K562 (cell line): ENCODE data around the gene LRRTM4. TPM values are rescaled to one million over a fixed set of nuclear protein-coding genes. Genes with fewer than 3 reads are reported as not detected.
"Not testable (repeated sequence)": the region's sequence is repeated elsewhere in the genome, so short reads cannot be mapped to it uniquely, and the experiment has no call there.

Source experiments
- ATAC-seq: fragments of 200-7000 bp; cut with Tn5 transposase; 3 replicates; pipeline ENCODE4 v1.9.1; 2020; ENCODE audit warnings: moderate library complexity
- BruUV-seq: library from RNA; stranded (reverse); fragments of 400-500 nt; replicated peaks from 2 replicates; lab custom pipeline; 2021; lab: Mats Ljungman, UMichigan
- CTCF ChIA-PET: fragments of 300-600 bp; formaldehyde crosslinking; extraction: SDS; loops from one replicate; lab custom pipeline; 2021; ENCODE audit warnings: low intra/inter-chr PET ratio; lab: Yijun Ruan, JAX
- POLR2A ChIA-PET: fragments of 300-600, 350-650 bp; sonication (Branson Sonifier 250); formaldehyde crosslinking; extraction: SDS; loops from one replicate; lab custom pipeline; 2021; ENCODE audit warnings: antibody characterized with exemption, inconsistent platforms; lab: Yijun Ruan, JAX
- DNase-seq, 4 experiments: peaks; one replicate each; pipeline versions ENCODE4 v3.0.0 to v3.0.0-alpha.2; 2011 to 2018; ENCODE audit warnings: low spot score in 3 of 4, mixed read lengths in 3 of 4; ENCODE audit errors: extremely low read depth in 1 of 4
- FAIRE-seq: peaks from 2 replicates; lab custom pipeline; 2011; peaks lifted over from hg19 to GRCh38; lab: Jason Lieb, UNC
- H2AFZ ChIP-seq: 2 replicates; pipeline ENCODE4 v1.6.0; 2011; ENCODE audit warnings: low read depth, low read length, control low read depth, inconsistent platforms
- H3K27ac ChIP-seq: fragments of 200-600 bp; 3 replicates; pipeline ENCODE4 v1.8.0; 2011; ENCODE audit warnings: low read depth, mild to moderate bottlenecking, control low read depth, inconsistent platforms, low read length, moderate library complexity, mixed read lengths; ENCODE audit errors: extremely low read depth
- H3K27me3 ChIP-seq, 2 experiments: fragments of 300-600 bp in 1 of 2; 2 replicates in 1 of 2; 3 replicates in 1 of 2; pipeline versions ENCODE4 v1.6.0 to v1.8.0; 2011; ENCODE audit warnings: inconsistent platforms in 2 of 2, low read length in 2 of 2, mild to moderate bottlenecking in 1 of 2, mixed read lengths in 1 of 2, moderate library complexity in 1 of 2; ENCODE audit not compliant: control insufficient read depth in 2 of 2, insufficient read depth in 2 of 2
- H3K36me3 ChIP-seq: fragments of 300-600 bp; 3 replicates; pipeline ENCODE4 v1.8.0; 2011; ENCODE audit warnings: mild to moderate bottlenecking, low read length, inconsistent platforms; ENCODE audit not compliant: control insufficient read depth, insufficient read depth
- H3K4me1 ChIP-seq, 2 experiments: fragments of 200-600 bp in 1 of 2; replicated peaks in 1 of 2; 2 replicates in 1 of 2; 3 replicates in 1 of 2; pipeline versions ENCODE4 v1.5.1 to v1.8.0; 2011; ENCODE audit warnings: inconsistent platforms in 2 of 2, low read length in 2 of 2, mild to moderate bottlenecking in 1 of 2, mixed read lengths in 1 of 2, moderate library complexity in 1 of 2; ENCODE audit not compliant: control insufficient read depth in 2 of 2, insufficient read depth in 2 of 2
- H3K4me2 ChIP-seq: 2 replicates; pipeline ENCODE4 v1.6.1; 2011; ENCODE audit warnings: low read length, control low read depth, inconsistent platforms, mixed read lengths; ENCODE audit not compliant: insufficient read depth
- H3K4me3 ChIP-seq: fragments of 200-600 bp; sonication (generic), shearing (Covaris generic); 2 replicates; pipeline ENCODE4 v1.5.1; 2016; ENCODE audit warnings: control low read depth, inconsistent platforms
- H3K79me2 ChIP-seq: fragments of 200-600 bp; 3 replicates; pipeline ENCODE4 v1.8.0; 2011; ENCODE audit warnings: low read length, inconsistent platforms; ENCODE audit not compliant: control insufficient read depth, insufficient read depth
- H3K9ac ChIP-seq, 2 experiments: 2 replicates each; pipeline versions ENCODE4 v1.6.0 to v1.6.1; 2011; ENCODE audit warnings: low read depth in 2 of 2, low read length in 2 of 2, control low read depth in 1 of 2, inconsistent platforms in 1 of 2, mild to moderate bottlenecking in 1 of 2, mixed read lengths in 1 of 2; ENCODE audit not compliant: insufficient read depth in 1 of 2
- H3K9me1 ChIP-seq: one replicate; pipeline ENCODE4 v1.6.0; 2011; ENCODE audit warnings: inconsistent platforms, mild to moderate bottlenecking, low read length, moderate library complexity; ENCODE audit not compliant: control insufficient read depth, insufficient read depth
- H3K9me3 ChIP-seq: replicated peaks from 2 replicates; pipeline ENCODE4 v1.5.1; 2011; ENCODE audit warnings: low read depth, low read length, inconsistent platforms; ENCODE audit not compliant: control insufficient read depth, insufficient read depth
- H4K20me1 ChIP-seq: replicated peaks from 2 replicates; pipeline ENCODE4 v1.6.1; 2011; ENCODE audit warnings: low read length, inconsistent platforms, mixed read lengths; ENCODE audit not compliant: control insufficient read depth, insufficient read depth
- C11orf30 ChIP-seq: fragments of 450-650 bp; IDR thresholded peaks from 2 replicates; pipeline ENCODE4 v1.6.1; 2016; ENCODE audit warnings: low read depth, mild to moderate bottlenecking
- KLF10 ChIP-seq: fragments of 250-450 bp; sonication (Bioruptor Pico); IDR thresholded peaks from 2 replicates; pipeline ENCODE4 v1.6.1; 2021; ENCODE audit warnings: matching md5 sums
- KLF6 ChIP-seq: fragments of 250-450 bp; sonication (Bioruptor Pico); IDR thresholded peaks from 2 replicates; pipeline ENCODE4 v1.4.0; 2020; ENCODE audit warnings: mild to moderate bottlenecking, moderate library complexity, borderline replicate concordance
- MYBL2 ChIP-seq, 2 experiments: fragments of 450-650 bp in 1 of 2; sonication (generic) in 1 of 2; formaldehyde crosslinking in 1 of 2; IDR thresholded peaks; 2 replicates each; pipeline versions ENCODE4 v1.6.1 to v1.8.1; 2017 to 2022; ENCODE audit warnings: borderline replicate concordance in 1 of 2, inconsistent platforms in 1 of 2, low read depth in 1 of 2, mild to moderate bottlenecking in 1 of 2, missing genetic modification reagents in 1 of 2, moderate library complexity in 1 of 2
- ZBTB17 ChIP-seq: fragments of 450-650 bp; formaldehyde crosslinking; IDR thresholded peaks from 2 replicates; pipeline ENCODE4 v1.4.0; 2020; ENCODE audit warnings: mild to moderate bottlenecking
- WGBS: fragments of 100-300 bp; shearing (Covaris generic); methylation state at CpG from one replicate; pipeline ENCODE4 v1.1.6; 2016; ENCODE audit warnings: low coverage, mixed read lengths; ENCODE audit not compliant: insufficient coverage; ENCODE audit errors: missing lambda C conversion rate; 5-methylcytosine and 5-hydroxymethylcytosine counted together
- in situ Hi-C: fragments of 300-500 bp; cut with MboI; formaldehyde crosslinking; loops from 4 replicates; pipeline ENCODE4 v1.15.0; 2018; ENCODE audit warnings: inconsistent platforms, mixed read lengths
- intact Hi-C: fragments of 100-400 bp; cut with micrococcal nuclease; formaldehyde crosslinking; loops from 2 replicates; pipeline ENCODE4 v1.14.2; 2022
- polyA plus RNA-seq, 8 experiments: library from polyadenylated mRNA; depleted of rRNA in 4 of 8; stranded (reverse) in 5 of 8; unstranded in 3 of 8; fragments of >200 nt; fragmentation: Nextera tagmentation in 2 of 8; fragmentation: Illumina TruSeq in 1 of 8; extraction: Ambion mirVana in 2 of 8; extraction: Trizol in 1 of 8; gene quantifications; 2 replicates each; pipeline versions ENCODE4 v1.2.1 to v1.2.3, GENCODE V29; 2011 to 2014; ENCODE audit warnings: inconsistent platforms in 1 of 8, missing spikeins in 1 of 8
- total RNA-seq, 7 experiments: library from RNA; depleted of rRNA in 6 of 7; stranded (reverse); fragments of >200 nt in 6 of 7; fragmentation: Illumina TruSeq in 2 of 7; extraction: Trizol in 2 of 7; gene quantifications; 2 replicates each; pipeline versions ENCODE4 v1.2.1 to v1.2.3, GENCODE V29; 2011 to 2021; ENCODE audit warnings: low replicate concordance in 1 of 7
- TF ChIP-seq, protein P1 (sequence below), 2 experiments: fragments of 200-800 bp in 1 of 2; sonication (Bioruptor generic) in 1 of 2; sonication (generic) in 1 of 2; formaldehyde crosslinking in 1 of 2; IDR thresholded peaks in 1 of 2; conservative IDR thresholded peaks in 1 of 2; 2 replicates each; pipeline versions ENCODE4 v1.5.0 to v1.6.1; 2016 to 2020; ENCODE audit warnings: missing compliant biosample characterization in 1 of 2, missing genetic modification characterization in 1 of 2, missing genetic modification reagents in 1 of 2

LRRTM4 gene
- total and polyA plus RNA-seq, 9 of the 15 experiments (the other 6 are each of a cell fraction or from before 2014, with no cell fraction given): 0.04 TPM; not detected in 6

DNA sequence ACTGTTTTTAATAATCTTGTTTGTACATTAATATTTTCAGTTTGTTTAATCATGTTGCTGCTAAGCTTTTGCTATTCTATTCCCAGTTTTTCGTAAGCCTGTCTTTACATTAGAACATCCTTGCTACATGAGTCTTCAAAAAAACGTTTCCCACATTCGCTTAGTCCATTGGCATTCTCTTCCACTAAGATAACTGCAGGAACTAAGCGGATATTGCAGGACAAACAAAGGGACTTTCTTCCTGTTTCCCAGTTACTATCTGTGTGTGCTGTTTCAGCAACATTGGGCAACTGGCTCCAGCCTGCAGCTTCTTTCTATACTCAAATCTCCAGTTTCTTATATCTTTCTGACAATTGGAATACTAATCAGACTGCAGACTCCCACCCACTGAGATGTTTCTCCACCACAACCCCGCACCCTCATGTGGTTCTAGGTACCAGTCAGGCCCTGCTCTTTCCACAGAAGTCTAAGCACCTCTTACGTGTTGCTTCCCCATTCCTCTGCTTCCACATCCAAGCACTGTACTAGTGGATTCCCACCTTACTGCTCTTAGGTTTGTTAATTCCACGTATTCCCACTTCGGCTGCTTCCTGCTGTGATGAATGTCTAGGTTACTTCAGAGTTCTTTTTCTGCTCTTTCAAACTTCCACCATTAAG, 420.3 kb downstream of the LRRTM4 start (continued):
- no peak for TF ChIP-seq ZBTB17 (CRISPR knock-in tag)
- TF ChIP-seq KLF6: no peak
- TF ChIP-seq, protein P1, sequence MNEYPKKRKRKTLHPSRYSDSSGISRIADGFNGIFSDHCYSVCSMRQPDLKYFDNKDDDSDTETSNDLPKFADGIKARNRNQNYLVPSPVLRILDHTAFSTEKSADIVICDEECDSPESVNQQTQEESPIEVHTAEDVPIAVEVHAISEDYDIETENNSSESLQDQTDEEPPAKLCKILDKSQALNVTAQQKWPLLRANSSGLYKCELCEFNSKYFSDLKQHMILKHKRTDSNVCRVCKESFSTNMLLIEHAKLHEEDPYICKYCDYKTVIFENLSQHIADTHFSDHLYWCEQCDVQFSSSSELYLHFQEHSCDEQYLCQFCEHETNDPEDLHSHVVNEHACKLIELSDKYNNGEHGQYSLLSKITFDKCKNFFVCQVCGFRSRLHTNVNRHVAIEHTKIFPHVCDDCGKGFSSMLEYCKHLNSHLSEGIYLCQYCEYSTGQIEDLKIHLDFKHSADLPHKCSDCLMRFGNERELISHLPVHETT (CRISPR knock-in tag; conservative IDR thresholded peaks at IDR 0.05 in 1 of 2, IDR thresholded peaks at IDR 0.05 in 1 of 2): no peak

DNA sequence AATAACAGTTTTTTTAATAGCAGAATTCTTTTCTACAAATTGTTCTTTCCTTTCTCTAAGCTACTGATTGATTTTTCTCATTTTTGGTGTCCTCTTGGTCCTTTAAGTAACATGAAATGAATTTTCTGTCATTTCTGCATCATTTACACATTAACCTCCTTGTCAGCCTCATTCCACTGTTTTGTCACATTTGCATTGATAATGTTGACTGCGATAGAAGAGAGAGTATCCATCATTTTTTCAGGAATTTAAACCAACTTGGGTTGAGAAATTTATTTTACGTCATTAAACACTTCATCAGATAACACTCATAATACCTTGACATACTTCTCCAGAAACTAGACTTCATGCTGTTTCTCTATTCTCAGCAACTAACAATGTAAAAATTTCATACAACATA, 422.2 kb downstream of the LRRTM4 start:
- WGBS: 0% methylated on average over 2 of the region's 2 CpGs
- intact Hi-C loops: no loop called here
- H3K4me3 ChIP-seq: no peak overlapping the region
- no peaks in the 10 kb centered on the region for H3K79me2 ChIP-seq
- CTCF ChIA-PET: no interaction called here
- no peaks in the 10 kb centered on the region for H3K9me3 ChIP-seq
- DNase-seq (no peak), ATAC-seq (no peak), FAIRE-seq (no peak)
- POLR2A ChIA-PET: no interaction called here
- H3K27ac ChIP-seq: no peak overlapping the region
- TF ChIP-seq KLF10 (CRISPR knock-in tag) (no peak), MYBL2 (IDR thresholded peaks at IDR 0.05; ENCODE audit: low read depth) (no peak), MYBL2 (CRISPR knock-in tag; IDR thresholded peaks at IDR 0.05; ENCODE audit: borderline replicate concordance) (no peak), C11orf30 (no peak)
- H3K4me2 ChIP-seq: no peak overlapping the region
- H3K9ac ChIP-seq: no peak overlapping the region
- H3K4me1 ChIP-seq: no peaks in the 10 kb centered on the region
- no peak overlapping the region for H2AFZ ChIP-seq
- H4K20me1 ChIP-seq: no peaks in the 10 kb centered on the region
- no TSS peak for BruUV-seq
- no peaks in the 10 kb centered on the region for H3K36me3 ChIP-seq
- H3K9me1 ChIP-seq: no peaks in the 10 kb centered on the region
- in situ Hi-C loops: no loop called here
- H3K27me3 ChIP-seq: no peaks in the 10 kb centered on the region

- H3K4me2 ChIP-seq, H3K27me3 ChIP-seq, intact Hi-C loops, H3K79me2 ChIP-seq, FAIRE-seq, DNase-seq, H2AFZ ChIP-seq, CTCF ChIA-PET, POLR2A ChIA-PET, H3K9ac ChIP-seq, in situ Hi-C loops, H3K4me3 ChIP-seq, H4K20me1 ChIP-seq, H3K9me3 ChIP-seq, H3K27ac ChIP-seq, ATAC-seq, BruUV-seq, H3K9me1 ChIP-seq, H3K36me3 ChIP-seq, H3K4me1 ChIP-seq: not testable (repeated sequence)
- 0% methylated on average over 6 of the region's 8 CpGs for WGBS
Measured at GRCh38 chr2:77095525-77095924, 426.7 kb downstream of the LRRTM4 start.
